Smooth muscle cell (in vitro differentiated cells): ENCODE results near the gene SMURF1. TPM values are rescaled to one million over a fixed set of nuclear protein-coding genes. Genes with fewer than 3 reads are reported as not detected.

ENCODE experiments used
- DNase-seq: peaks from one replicate; lab custom pipeline; 2025; ENCODE audit not compliant: unreplicated experiment; lab: John Stamatoyannopoulos, UW
- H2AFZ ChIP-seq: fragments of 200-600 bp; sonication (generic); 2 replicates; pipeline ENCODE4 v1.6.0; 2016; ENCODE audit warnings: antibody characterized with exemption, low read depth, mild to moderate bottlenecking
- H3F3A ChIP-seq: fragments of 200-600 bp; sonication (generic); 2 replicates; pipeline ENCODE4 v1.6.0; 2017; ENCODE audit warnings: antibody characterized with exemption, low read depth
- H3K27ac ChIP-seq: fragments of 200-600 bp; sonication (generic); 2 replicates; pipeline ENCODE4 v1.5.1; 2016; ENCODE audit warnings: low read depth, mild to moderate bottlenecking
- H3K27me3 ChIP-seq: fragments of 200-600 bp; sonication (generic); 2 replicates; pipeline ENCODE4 v1.6.1; 2016; ENCODE audit warnings: low read depth, mild to moderate bottlenecking
- H3K36me3 ChIP-seq: fragments of 200-600 bp; sonication (generic); 2 replicates; pipeline ENCODE4 v1.5.1; 2016; ENCODE audit warnings: low read depth
- H3K4me1 ChIP-seq: fragments of 200-600 bp; sonication (generic); 2 replicates; pipeline ENCODE4 v1.5.1; 2016; ENCODE audit warnings: low read depth
- H3K4me2 ChIP-seq: fragments of 200-600 bp; sonication (generic); 2 replicates; pipeline ENCODE4 v1.6.0; 2016; ENCODE audit warnings: mild to moderate bottlenecking
- H3K4me3 ChIP-seq: fragments of 200-600 bp; sonication (generic); 2 replicates; pipeline ENCODE4 v1.5.1; 2016; ENCODE audit warnings: mild to moderate bottlenecking
- H3K79me2 ChIP-seq: fragments of 200-600 bp; sonication (generic); 2 replicates; pipeline ENCODE4 v1.6.0; 2016; ENCODE audit warnings: low read depth, mild to moderate bottlenecking
- H3K9ac ChIP-seq: fragments of 200-600 bp; sonication (generic); 2 replicates; pipeline ENCODE4 v1.6.0; 2016; ENCODE audit warnings: low read depth
- H3K9me3 ChIP-seq: fragments of 200-600 bp; sonication (generic); replicated peaks from 2 replicates; pipeline ENCODE4 v1.5.1; 2016; ENCODE audit warnings: low read depth
- H4K20me1 ChIP-seq: fragments of 200-600 bp; sonication (generic); 2 replicates; pipeline ENCODE4 v1.6.0; 2016; ENCODE audit warnings: low read depth
- WGBS: methylation state at CpG from one replicate; pipeline ENCODE4 v1.1.7; 2016; ENCODE audit warnings: low lambda C conversion rate; 5-methylcytosine and 5-hydroxymethylcytosine counted together
- polyA plus RNA-seq: library from polyadenylated mRNA; unstranded; fragments of >200 nt; fragmentation: Nextera tagmentation; extraction: Ambion mirVana; gene quantifications from 2 replicates; pipeline ENCODE4 v1.2.1, GENCODE V29; 2016
- total RNA-seq: library from RNA; depleted of rRNA; stranded (reverse); fragments of >200 nt; gene quantifications from 2 replicates; pipeline ENCODE4 v1.2.3, GENCODE V29; 2014
- TF ChIP-seq, protein P1 (sequence below): fragments of 200-600 bp; sonication (generic); IDR thresholded peaks from 2 replicates; pipeline ENCODE4 v1.5.1; 2017; ENCODE audit warnings: borderline replicate concordance, mild to moderate bottlenecking, antibody characterized with exemption; ENCODE audit not compliant: insufficient read depth, poor library complexity, severe bottlenecking

SMURF1 gene
- total and polyA plus RNA-seq, 2 experiments from 2014 or later = 17.5 to 28.5 TPM

DNA sequence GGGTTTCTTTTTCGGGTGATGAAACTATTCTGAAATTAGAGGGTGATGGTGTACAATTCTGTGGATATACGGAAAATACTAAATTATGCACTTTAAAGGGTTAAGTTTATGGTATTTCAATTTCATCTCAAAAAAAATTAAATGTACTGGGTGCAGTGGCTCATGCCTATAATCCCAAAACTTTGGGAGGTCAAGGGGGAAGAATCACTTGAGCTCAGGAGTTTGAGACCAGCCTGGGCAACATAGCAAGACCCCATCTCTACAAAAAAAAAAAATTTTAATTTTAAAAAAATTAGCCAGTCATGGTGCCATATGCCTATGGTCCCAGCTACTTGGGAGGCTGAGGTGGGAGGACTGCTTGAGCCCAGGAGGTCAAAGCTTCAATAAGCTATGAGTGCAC is 57.0 kb downstream of the SMURF1 start:
- H3K27me3 ChIP-seq = no peaks in the 10 kb centered on the region
- no peak overlapping the region for H3K4me2 ChIP-seq
- no peak overlapping the region for H2AFZ ChIP-seq
- TF ChIP-seq, protein P1, sequence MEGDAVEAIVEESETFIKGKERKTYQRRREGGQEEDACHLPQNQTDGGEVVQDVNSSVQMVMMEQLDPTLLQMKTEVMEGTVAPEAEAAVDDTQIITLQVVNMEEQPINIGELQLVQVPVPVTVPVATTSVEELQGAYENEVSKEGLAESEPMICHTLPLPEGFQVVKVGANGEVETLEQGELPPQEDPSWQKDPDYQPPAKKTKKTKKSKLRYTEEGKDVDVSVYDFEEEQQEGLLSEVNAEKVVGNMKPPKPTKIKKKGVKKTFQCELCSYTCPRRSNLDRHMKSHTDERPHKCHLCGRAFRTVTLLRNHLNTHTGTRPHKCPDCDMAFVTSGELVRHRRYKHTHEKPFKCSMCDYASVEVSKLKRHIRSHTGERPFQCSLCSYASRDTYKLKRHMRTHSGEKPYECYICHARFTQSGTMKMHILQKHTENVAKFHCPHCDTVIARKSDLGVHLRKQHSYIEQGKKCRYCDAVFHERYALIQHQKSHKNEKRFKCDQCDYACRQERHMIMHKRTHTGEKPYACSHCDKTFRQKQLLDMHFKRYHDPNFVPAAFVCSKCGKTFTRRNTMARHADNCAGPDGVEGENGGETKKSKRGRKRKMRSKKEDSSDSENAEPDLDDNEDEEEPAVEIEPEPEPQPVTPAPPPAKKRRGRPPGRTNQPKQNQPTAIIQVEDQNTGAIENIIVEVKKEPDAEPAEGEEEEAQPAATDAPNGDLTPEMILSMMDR = no peak
- peaks cover 98% of the 10 kb centered on the region for H3K79me2 ChIP-seq
- no peaks in the 10 kb centered on the region for H3K9me3 ChIP-seq
- peaks cover 6% of the 10 kb centered on the region for H3K4me1 ChIP-seq
- no peak overlapping the region for H3K4me3 ChIP-seq
- no peak overlapping the region for H3K9ac ChIP-seq
- no peaks in the 10 kb centered on the region for H3K36me3 ChIP-seq
- H3K27ac ChIP-seq = no peak overlapping the region
- 98% methylated on average over 2 of the region's 2 CpGs for WGBS
- H4K20me1 ChIP-seq = peaks cover 93% of the 10 kb centered on the region
- H3F3A ChIP-seq = peaks cover 12% of the 10 kb centered on the region
- DNase-seq = no peak

GRCh38 chr7:99086532-99086931 is 57.4 kb downstream of the SMURF1 start:
- no peaks in the 10 kb centered on the region for H3K27me3 ChIP-seq
- TF ChIP-seq, protein P1 = no peak
- no peaks in the 10 kb centered on the region for H3K9me3 ChIP-seq
- H4K20me1 ChIP-seq = peaks cover 93% of the 10 kb centered on the region
- no peak overlapping the region for H2AFZ ChIP-seq
- H3K4me2 ChIP-seq = no peak overlapping the region
- no peak for DNase-seq
- H3K79me2 ChIP-seq = peaks cover 98% of the 10 kb centered on the region
- no peak overlapping the region for H3K27ac ChIP-seq
- WGBS = 99% methylated on average over 5 of the region's 5 CpGs
- H3K36me3 ChIP-seq = no peaks in the 10 kb centered on the region
- H3F3A ChIP-seq = peaks cover 9% of the 10 kb centered on the region
- no peak overlapping the region for H3K4me3 ChIP-seq
- peaks cover 6% of the 10 kb centered on the region for H3K4me1 ChIP-seq
- H3K9ac ChIP-seq = no peak overlapping the region

DNA sequence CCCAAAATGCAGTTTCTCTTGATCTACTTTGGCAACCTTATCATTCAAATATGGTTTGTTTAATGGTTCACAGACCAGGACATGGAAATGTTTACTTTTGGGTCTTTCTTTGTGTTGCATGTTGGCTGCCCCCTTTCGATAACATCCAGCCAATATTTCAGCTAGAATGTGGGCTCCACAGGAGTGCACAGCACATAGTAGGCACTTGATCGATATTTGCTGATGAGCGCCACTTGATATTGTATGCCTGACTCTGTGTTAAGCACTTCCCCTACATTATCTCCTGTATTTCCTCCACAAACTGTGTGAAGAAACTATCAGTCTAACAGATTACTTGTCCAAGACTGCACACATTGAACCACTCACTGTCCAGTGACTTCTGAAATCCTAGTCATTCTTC is 60.2 kb downstream of the SMURF1 start:
- Histone ChIP-seq H3K4me1 (peaks cover 8% of the 10 kb centered on the region), H2AFZ (no peak overlapping the region), H3K4me2 (peak overlapping the region; percentile 3), H3K4me3 (no peak overlapping the region), H3K36me3 (no peaks in the 10 kb centered on the region), H3K27ac (peak overlapping the region; percentile 32), H4K20me1 (peaks cover 92% of the 10 kb centered on the region), H3F3A (peaks cover 6% of the 10 kb centered on the region), H3K79me2 (peaks cover 99% of the 10 kb centered on the region), H3K9ac (no peak overlapping the region), H3K9me3 (no peaks in the 10 kb centered on the region), H3K27me3 (no peaks in the 10 kb centered on the region)
- WGBS = 88% methylated on average over 3 of the region's 3 CpGs
- TF ChIP-seq, protein P1 = no peak
- DNase-seq = no peak

- Histone ChIP-seq H3K79me2 (peaks cover 99% of the 10 kb centered on the region), H3F3A (peaks cover 6% of the 10 kb centered on the region), H3K4me3 (no peak overlapping the region), H3K9me3 (no peaks in the 10 kb centered on the region), H3K27ac (peak overlapping the region; percentile 32), H3K27me3 (no peaks in the 10 kb centered on the region), H2AFZ (no peak overlapping the region), H4K20me1 (peaks cover 92% of the 10 kb centered on the region), H3K4me1 (peaks cover 8% of the 10 kb centered on the region), H3K9ac (no peak overlapping the region), H3K36me3 (no peaks in the 10 kb centered on the region), H3K4me2 (peak overlapping the region; percentile 2)
- WGBS = 61% methylated on average over 2 of the region's 2 CpGs
- DNase-seq = no peak
- TF ChIP-seq, protein P1 = no peak
Measured at GRCh38 chr7:99083068-99083651, 60.7 kb downstream of the SMURF1 start.
